ENCODE measurements around the gene GALE. TPM values are rescaled to one million over a fixed set of nuclear protein-coding genes. Genes with fewer than 3 reads are reported as not detected.
"Not testable (repeated sequence)": the region's sequence is repeated elsewhere in the genome, so short reads cannot be mapped to it uniquely, and the experiment has no call there.

GALE gene
- 114 TPM for total RNA-seq (2021; ENCODE audit: unreplicated experiment)
- 112 TPM for polyA plus RNA-seq (2012; ENCODE audit: insufficient read length)
- percentile 76 among the genes with signal in this experiment for Bru-seq, nascent RNA
- BruChase-seq, experiment 1, labeled RNA remaining after a 2-hour chase: percentile 83 among the genes with signal in this experiment
- percentile 90 among the genes with signal in this experiment for BruChase-seq, experiment 2, labeled RNA remaining after a 6-hour chase
- long read RNA-seq, transcript GALE-201 (12 exons, 1,488 nt): minor isoform, 8 of 201 reads
- long read RNA-seq, transcript GALE-216 (12 exons, 1,566 nt): major isoform, 85 of 201 reads
- long read RNA-seq, transcript GALE-207 (11 exons, 1,563 nt): minor isoform, 9 of 201 reads
- long read RNA-seq, partial matches to known transcripts: 23 of 201 reads
- long read RNA-seq, other reads (novel, unspliced or antisense): 76 of 201 reads

GRCh38 chr1:23800400-23801337 lies at the start of gene GALE:
TSS of gene GALE (minus strand) at chr1:23800754. CDS start at chr1:23799007, 1,747 bp downstream.
- intact Hi-C loops (cut with micrococcal nuclease; ENCODE audit: unreplicated experiment) (no loop called here), in situ Hi-C loops (cut with HindIII; ENCODE audit: low pct_unique_long_range_greater_than_20kb, low sequenced_read_pairs) (no loop called here)
- BruUV-seq (replicated peaks): no TSS peak
- peak; percentile 71 for DNase-seq (ENCODE audit: low read depth, low spot score)
- Histone ChIP-seq H3K27ac (ENCODE audit: low read length) (peak within 1 kb of the TSS; percentile 94), H3K27me3 (ENCODE audit: control insufficient read depth, insufficient read depth, low read length) (no peaks in the 10 kb centered on the region), H3K4me3 (ENCODE audit: low read depth in 2 of 2, low read length in 2 of 2) (peak within 1 kb of the TSS; percentile 86 to 89), H3K4me1 (ENCODE audit: control insufficient read depth, insufficient read depth, low read length) (peaks cover 31% of the 10 kb centered on the region), H3K36me3 (ENCODE audit: control insufficient read depth, insufficient read depth, low read length) (peaks cover 8% of the 10 kb centered on the region; the same call in 1 of the 2 replicates), H3K9me3 (ENCODE audit: control insufficient read depth, insufficient read depth, low read depth, low read length) (no peaks in the 10 kb centered on the region)
- ChIA-PET CTCF (interaction anchor here (0.6 kb wide), 1 partner anchor 10 kb away, joined by 4 read pairs; no protein-coding TSS in a partner anchor), POLR2A (interaction anchor here (0.7 to 1.0 kb wide), 2 partner anchors 9 to 491 kb away, joined by 4 to 8 read pairs; no protein-coding TSS in a partner anchor)
- peak; percentile 78 for ATAC-seq
- peak; percentile 51; the same call in 1 of the 2 replicates for TF ChIP-seq TCF7L2 (IDR thresholded peaks at IDR 0.05; ENCODE audit: low read depth, low read length)
- TF ChIP-seq REST (IDR thresholded peaks at IDR 0.05; ENCODE audit: insufficient read depth in 1 of 2, low read depth in 2 of 2, low read length in 1 of 2): no peak
- TF ChIP-seq POLR2AphosphoS5 (IDR thresholded peaks at IDR 0.05; ENCODE audit: low read depth, low read length): peak; percentile 87; the same call in 1 of the 2 replicates
- TF ChIP-seq SIN3A (IDR thresholded peaks at IDR 0.05; ENCODE audit: borderline replicate concordance, insufficient read depth, low read depth, low read length): peak; percentile 97; the same call in 1 of the 2 replicates

GRCh38 chr1:23848673-23849616 lies 48.4 kb upstream of the GALE start:
- Histone ChIP-seq H3K4me3 (ENCODE audit: low read depth in 2 of 2, low read length in 2 of 2) (no peak overlapping the region), H3K27me3 (ENCODE audit: control insufficient read depth, insufficient read depth, low read length) (no peaks in the 10 kb centered on the region), H3K9me3 (ENCODE audit: control insufficient read depth, insufficient read depth, low read depth, low read length) (no peaks in the 10 kb centered on the region), H3K36me3 (ENCODE audit: control insufficient read depth, insufficient read depth, low read length) (no peaks in the 10 kb centered on the region), H3K4me1 (ENCODE audit: control insufficient read depth, insufficient read depth, low read length) (no peaks in the 10 kb centered on the region), H3K27ac (ENCODE audit: low read length) (no peak overlapping the region)
- ChIA-PET POLR2A (interaction anchor here (0.5 to 0.7 kb wide), 2 partner anchors 30 to 875 kb away, joined by 3 to 9 read pairs; no protein-coding TSS in a partner anchor), CTCF (no interaction called here)
- no peak for ATAC-seq
- no TSS peak for BruUV-seq (replicated peaks)
- DNase-seq (ENCODE audit: low read depth, low spot score): no peak
- TF ChIP-seq POLR2AphosphoS5 (IDR thresholded peaks at IDR 0.05; ENCODE audit: low read depth, low read length) (no peak), SIN3A (IDR thresholded peaks at IDR 0.05; ENCODE audit: borderline replicate concordance, insufficient read depth, low read depth, low read length) (no peak)
- in situ Hi-C loops (cut with HindIII; ENCODE audit: low pct_unique_long_range_greater_than_20kb, low sequenced_read_pairs): no loop called here
- intact Hi-C loops (cut with micrococcal nuclease; ENCODE audit: unreplicated experiment): no loop called here

GRCh38 chr1:23847482-23848095 lies 47.0 kb upstream of the GALE start:
- intact Hi-C loops (cut with micrococcal nuclease; ENCODE audit: unreplicated experiment); ATAC-seq; H3K36me3 ChIP-seq (ENCODE audit: control insufficient read depth, insufficient read depth, low read length); CTCF ChIA-PET; H3K27ac ChIP-seq (ENCODE audit: low read length); H3K27me3 ChIP-seq (ENCODE audit: control insufficient read depth, insufficient read depth, low read length); BruUV-seq (replicated peaks); H3K4me3 ChIP-seq (ENCODE audit: low read depth in 2 of 2, low read length in 2 of 2); DNase-seq (ENCODE audit: low read depth, low spot score); H3K9me3 ChIP-seq (ENCODE audit: control insufficient read depth, insufficient read depth, low read depth, low read length); H3K4me1 ChIP-seq (ENCODE audit: control insufficient read depth, insufficient read depth, low read length); in situ Hi-C loops (cut with HindIII; ENCODE audit: low pct_unique_long_range_greater_than_20kb, low sequenced_read_pairs): not testable (repeated sequence)
- POLR2A ChIA-PET: interaction anchor here (0.6 kb wide), 1 partner anchor 14 kb away, joined by 3 read pairs; no protein-coding TSS in a partner anchor
